AG04449 (cell line): Measurements from ENCODE around the gene SVOPL.

Source experiments
- CTCF ChIA-PET: fragments of 350-600 bp; formaldehyde crosslinking; extraction: SDS; loops from one replicate; lab custom pipeline; 2021; ENCODE audit warnings: antibody characterized with exemption; lab: Yijun Ruan, JAX
- POLR2A ChIA-PET: fragments of 400-600, 350-600 bp; formaldehyde crosslinking; extraction: SDS; loops from one replicate; lab custom pipeline; 2020; ENCODE audit warnings: antibody characterized with exemption, inconsistent platforms; lab: Yijun Ruan, JAX
- DNase-seq: peaks from one replicate; pipeline ENCODE4 v3.0.0-alpha.2; 2010; ENCODE audit warnings: low read depth, low spot score
- H3K4me3 ChIP-seq: 2 replicates; pipeline ENCODE4 v1.5.1; 2011; ENCODE audit warnings: low read depth, mild to moderate bottlenecking, control low read depth, low read length
- TF ChIP-seq, protein P1 (sequence below): IDR thresholded peaks from one replicate; pipeline ENCODE4 v1.5.1; 2011; ENCODE audit warnings: mild to moderate bottlenecking, moderate library complexity, low read length, control low read depth, inconsistent platforms; ENCODE audit not compliant: insufficient read depth; ENCODE audit errors: missing control alignments

The SVOPL gene

DNA sequence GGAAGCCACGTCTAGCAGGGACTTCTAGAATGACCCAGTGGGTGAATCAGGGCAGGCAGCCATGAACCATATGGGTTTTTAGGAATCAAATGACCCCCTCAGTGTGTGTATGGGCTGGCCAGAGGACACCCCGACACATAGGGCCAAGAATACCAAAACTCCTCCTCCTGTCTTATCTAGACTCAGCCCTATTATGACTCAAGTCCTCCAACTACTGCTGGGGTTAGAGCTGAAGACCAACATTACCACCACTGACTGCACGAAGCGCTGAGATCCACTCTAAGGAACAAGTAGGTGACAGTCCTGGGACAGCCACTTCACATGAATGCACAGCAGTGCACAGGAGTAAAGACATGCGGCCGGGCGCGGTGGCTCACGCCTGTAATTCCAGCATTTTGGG lies 11.5 kb upstream of the SVOPL start:
- no peak overlapping the region for H3K4me3 ChIP-seq
- POLR2A ChIA-PET = no interaction called here
- CTCF ChIA-PET = no interaction called here
- TF ChIP-seq, protein P1, sequence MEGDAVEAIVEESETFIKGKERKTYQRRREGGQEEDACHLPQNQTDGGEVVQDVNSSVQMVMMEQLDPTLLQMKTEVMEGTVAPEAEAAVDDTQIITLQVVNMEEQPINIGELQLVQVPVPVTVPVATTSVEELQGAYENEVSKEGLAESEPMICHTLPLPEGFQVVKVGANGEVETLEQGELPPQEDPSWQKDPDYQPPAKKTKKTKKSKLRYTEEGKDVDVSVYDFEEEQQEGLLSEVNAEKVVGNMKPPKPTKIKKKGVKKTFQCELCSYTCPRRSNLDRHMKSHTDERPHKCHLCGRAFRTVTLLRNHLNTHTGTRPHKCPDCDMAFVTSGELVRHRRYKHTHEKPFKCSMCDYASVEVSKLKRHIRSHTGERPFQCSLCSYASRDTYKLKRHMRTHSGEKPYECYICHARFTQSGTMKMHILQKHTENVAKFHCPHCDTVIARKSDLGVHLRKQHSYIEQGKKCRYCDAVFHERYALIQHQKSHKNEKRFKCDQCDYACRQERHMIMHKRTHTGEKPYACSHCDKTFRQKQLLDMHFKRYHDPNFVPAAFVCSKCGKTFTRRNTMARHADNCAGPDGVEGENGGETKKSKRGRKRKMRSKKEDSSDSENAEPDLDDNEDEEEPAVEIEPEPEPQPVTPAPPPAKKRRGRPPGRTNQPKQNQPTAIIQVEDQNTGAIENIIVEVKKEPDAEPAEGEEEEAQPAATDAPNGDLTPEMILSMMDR = no peak
- DNase-seq = no peak

DNA sequence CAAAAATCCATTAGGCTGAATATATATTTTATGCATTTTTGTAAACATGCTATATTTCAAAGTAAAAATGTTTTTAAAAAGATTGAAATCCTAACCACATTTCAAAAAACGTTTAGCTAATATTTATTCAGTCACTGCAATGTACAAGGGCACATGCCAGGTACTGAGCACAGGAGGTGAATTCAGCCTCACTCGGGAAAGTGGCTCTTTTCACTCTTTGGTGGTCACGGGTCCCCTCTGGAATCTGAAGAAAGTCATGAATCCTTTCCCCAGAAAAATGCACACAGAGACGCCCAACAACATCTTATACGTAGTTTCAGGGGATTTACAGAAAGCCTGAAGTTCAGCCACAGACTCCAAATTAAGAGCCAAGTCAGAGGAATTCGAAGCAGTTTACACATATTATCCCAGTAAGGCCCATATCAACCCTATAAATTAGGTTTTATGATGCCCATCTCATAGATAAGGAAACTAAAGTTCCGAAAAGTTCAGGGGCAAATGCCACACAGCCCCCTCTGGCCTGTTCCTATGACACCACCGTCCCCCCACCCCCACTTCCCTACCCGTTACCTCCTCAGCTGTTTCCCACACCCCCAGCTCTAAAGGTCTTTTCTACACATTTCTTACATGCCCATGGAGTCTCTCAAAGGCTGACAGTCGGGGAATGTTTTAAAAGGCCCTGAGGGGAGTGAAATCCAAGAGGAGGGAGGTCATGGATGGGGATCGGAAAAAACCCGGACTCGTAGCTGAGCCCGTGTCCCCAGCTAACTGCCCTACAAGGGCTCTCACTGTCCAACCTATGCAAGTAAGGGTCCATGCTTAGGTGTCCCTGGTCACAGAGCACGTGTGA lies 9.6 kb upstream of the SVOPL start:
- POLR2A ChIA-PET = no interaction called here
- H3K4me3 ChIP-seq = no peak overlapping the region
- no peak for DNase-seq
- CTCF ChIA-PET = no interaction called here
- TF ChIP-seq, protein P1 = no peak

GRCh38 chr7:138705167-138705566 lies 4.0 kb upstream of the SVOPL start:
- DNase-seq = no peak
- ChIA-PET CTCF (interaction anchor here (0.8 kb wide), 1 partner anchor 34 kb away, joined by 3 read pairs; no protein-coding TSS in a partner anchor), POLR2A (no interaction called here)
- TF ChIP-seq, protein P1 = no peak
- no peak overlapping the region for H3K4me3 ChIP-seq

DNA sequence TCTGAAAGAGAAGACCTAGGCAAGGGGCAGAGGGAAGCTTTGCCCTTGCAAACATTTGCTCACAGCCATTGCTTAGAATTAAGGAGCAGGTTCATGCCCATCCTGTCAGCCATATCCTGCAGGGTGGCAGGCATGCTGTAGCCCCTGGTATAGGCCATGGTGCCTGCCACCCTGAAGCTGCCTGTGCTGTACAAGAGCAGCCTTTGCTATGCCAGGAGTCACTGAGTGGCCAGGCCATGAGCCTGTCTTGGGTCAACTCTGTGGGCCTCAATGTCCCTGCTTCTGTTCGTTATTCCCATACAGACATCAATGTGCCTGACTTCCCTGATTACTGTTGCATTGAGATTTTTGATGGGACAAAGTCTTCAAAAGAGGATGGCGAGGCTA lies 368 bp upstream of the SVOPL start:
- CTCF ChIA-PET = no interaction called here
- TF ChIP-seq, protein P1 = no peak
- POLR2A ChIA-PET = no interaction called here
- no peak for DNase-seq
- no peak overlapping the region for H3K4me3 ChIP-seq

- POLR2A ChIA-PET = no interaction called here
- TF ChIP-seq, protein P1 = no peak
- CTCF ChIA-PET = no interaction called here
- H3K4me3 ChIP-seq = no peak overlapping the region
- no peak for DNase-seq
These were observed 1.5 kb downstream of the SVOPL start for GRCh38 chr7:138699661-138700060.

- TF ChIP-seq, protein P1 = no peak
- ChIA-PET POLR2A (no interaction called here), CTCF (no interaction called here)
- no peak for DNase-seq
- no peak overlapping the region for H3K4me3 ChIP-seq
These were observed 2.9 kb downstream of the SVOPL start for GRCh38 chr7:138698281-138698680.
